Endodermal cell (in vitro differentiated cells): ENCODE results near the gene RPS2. TPM values are rescaled to one million over a fixed set of nuclear protein-coding genes. Genes with fewer than 3 reads are reported as not detected.

Experiments used
- DNase-seq: peaks from one replicate; pipeline ENCODE4 v3.0.0-alpha.2; 2017
- H3K27ac ChIP-seq: 2 replicates; pipeline ENCODE4 v1.5.1; 2013; ENCODE audit warnings: mild to moderate bottlenecking, low read depth, low read length, moderate library complexity
- H3K27me3 ChIP-seq: 2 replicates; pipeline ENCODE4 v1.6.1; 2013; ENCODE audit warnings: mild to moderate bottlenecking, low read length, moderate library complexity; ENCODE audit not compliant: insufficient read depth, control insufficient read depth, poor library complexity, severe bottlenecking
- H3K36me3 ChIP-seq: 2 replicates; pipeline ENCODE4 v1.7.0; 2013; ENCODE audit warnings: mild to moderate bottlenecking, low read length, moderate library complexity; ENCODE audit not compliant: control insufficient read depth, insufficient read depth
- H3K4me1 ChIP-seq: one replicate; pipeline ENCODE4 v1.7.0; 2013; ENCODE audit warnings: low read length; ENCODE audit not compliant: control insufficient read depth, insufficient read depth
- H3K4me3 ChIP-seq: 2 replicates; pipeline ENCODE4 v1.5.1; 2013; ENCODE audit warnings: mild to moderate bottlenecking, low read length, moderate library complexity
- H3K9ac ChIP-seq: 2 replicates; pipeline ENCODE4 v1.6.1; 2013; ENCODE audit warnings: mild to moderate bottlenecking, low read length, moderate library complexity; ENCODE audit not compliant: poor library complexity, severe bottlenecking; ENCODE audit errors: extremely low read depth
- H3K9me3 ChIP-seq: 2 replicates; pipeline ENCODE4 v1.6.1; 2013; ENCODE audit warnings: mild to moderate bottlenecking, low read length, moderate library complexity; ENCODE audit not compliant: control insufficient read depth
- H3K27ac Mint-ChIP-seq: 2 replicates; pipeline ENCODE4 v1.8.0; 2020; ENCODE audit warnings: mixed read lengths
- H3K27me3 Mint-ChIP-seq: 2 replicates; pipeline ENCODE4 v1.8.0; 2021; ENCODE audit warnings: mild to moderate bottlenecking, mixed read lengths; ENCODE audit not compliant: insufficient read depth
- H3K36me3 Mint-ChIP-seq: 2 replicates; pipeline ENCODE4 v1.8.0; 2020; ENCODE audit warnings: low read depth, mixed read lengths
- H3K4me1 Mint-ChIP-seq: 2 replicates; pipeline ENCODE4 v1.8.0; 2020; ENCODE audit warnings: mixed read lengths
- H3K4me3 Mint-ChIP-seq: 2 replicates; pipeline ENCODE4 v1.8.0; 2020; ENCODE audit warnings: mild to moderate bottlenecking, moderate library complexity, mixed read lengths
- H3K9me3 Mint-ChIP-seq: 2 replicates; pipeline ENCODE4 v1.8.0; 2020; ENCODE audit warnings: mild to moderate bottlenecking, mixed read lengths
- CTCF ChIP-seq: fragments of 200-600 bp; sonication (generic); conservative IDR thresholded peaks from 2 replicates; pipeline ENCODE4 v1.5.0; 2021; ENCODE audit warnings: antibody characterized with exemption, mild to moderate bottlenecking
- WGBS, 2 experiments: methylation state at CpG; one replicate each; pipeline versions ENCODE4 v1.1.5 to v1.1.7; 2013; ENCODE audit warnings: missing lambda C conversion rate in 2 of 2, mixed read lengths in 1 of 2; ENCODE audit not compliant: insufficient coverage in 1 of 2, insufficient read length in 1 of 2; 5-methylcytosine and 5-hydroxymethylcytosine counted together
- total RNA-seq, 2 donors: library from RNA; stranded (reverse); fragmentation: NEBNext Ultra II Directional in 1 of 2; extraction: Animal tissue kit (Norgen Biotek cat#: 25700) in 1 of 2; gene quantifications; 2 replicates in 1 of 2; 3 replicates in 1 of 2; pipeline ENCODE4 v1.2.1, GENCODE V29; 2021

The RPS2 gene
- total RNA-seq, 2 donors from 2014 or later = 3,064 to 3,492 TPM

GRCh38 chr16:1977875-1978268 is 13.2 kb upstream of the RPS2 start:
- no peak for DNase-seq
- H3K9me3 Mint-ChIP-seq = no peaks in the 10 kb centered on the region
- peaks cover 43% of the 10 kb centered on the region for H3K27me3 ChIP-seq
- peaks cover 24% of the 10 kb centered on the region for H3K36me3 ChIP-seq
- WGBS, 2 experiments = 94 to 96% methylated on average over 12 to 18 of the region's 18 CpGs
- no peak overlapping the region for H3K27ac Mint-ChIP-seq
- H3K27ac ChIP-seq = no peak overlapping the region
- no peak for TF ChIP-seq CTCF
- no peaks in the 10 kb centered on the region for H3K4me1 ChIP-seq
- H3K9me3 ChIP-seq = no peaks in the 10 kb centered on the region
- peaks cover 36% of the 10 kb centered on the region for H3K27me3 Mint-ChIP-seq
- H3K4me1 Mint-ChIP-seq = peaks cover 2% of the 10 kb centered on the region
- peaks cover 13% of the 10 kb centered on the region for H3K36me3 Mint-ChIP-seq
- no peak overlapping the region for H3K4me3 ChIP-seq
- H3K4me3 Mint-ChIP-seq = no peak overlapping the region
- H3K9ac ChIP-seq = no peak overlapping the region

GRCh38 chr16:1976951-1977874 is 12.6 kb upstream of the RPS2 start:
- Histone ChIP-seq H3K4me1 (no peaks in the 10 kb centered on the region), H3K9me3 (no peaks in the 10 kb centered on the region), H3K27me3 (peaks cover 36% of the 10 kb centered on the region), H3K9ac (no peak overlapping the region), H3K4me3 (no peak overlapping the region), H3K27ac (no peak overlapping the region), H3K36me3 (peaks cover 24% of the 10 kb centered on the region)
- Mint-ChIP-seq H3K27me3 (peaks cover 30% of the 10 kb centered on the region), H3K4me3 (no peak overlapping the region), H3K27ac (no peak overlapping the region), H3K9me3 (no peaks in the 10 kb centered on the region), H3K36me3 (peaks cover 13% of the 10 kb centered on the region), H3K4me1 (peaks cover 5% of the 10 kb centered on the region)
- TF ChIP-seq CTCF = no peak
- DNase-seq = no peak
- 94 to 96% methylated on average over 22 to 33 of the region's 33 CpGs for WGBS, 2 experiments

- WGBS, 2 experiments = 94 to 100% methylated on average over 2 to 8 of the region's 8 CpGs
- Mint-ChIP-seq H3K27ac (no peak overlapping the region), H3K4me3 (no peak overlapping the region)
Measured at GRCh38 chr16:1976216-1976520, 11.5 kb upstream of the RPS2 start.

More at GRCh38 chr16:1976216-1976520, 11.5 kb upstream of the RPS2 start:
- H3K9ac ChIP-seq = no peak overlapping the region
- no peaks in the 10 kb centered on the region for H3K9me3 ChIP-seq
- no peaks in the 10 kb centered on the region for H3K9me3 Mint-ChIP-seq
- peaks cover 26% of the 10 kb centered on the region for H3K27me3 ChIP-seq
- no peak overlapping the region for H3K4me3 ChIP-seq
- peaks cover 13% of the 10 kb centered on the region for H3K36me3 Mint-ChIP-seq
- no peak for DNase-seq
- no peak for TF ChIP-seq CTCF
- H3K27ac ChIP-seq = no peak overlapping the region
- peaks cover 19% of the 10 kb centered on the region for H3K27me3 Mint-ChIP-seq
- no peaks in the 10 kb centered on the region for H3K4me1 ChIP-seq
- peaks cover 24% of the 10 kb centered on the region for H3K36me3 ChIP-seq
- peaks cover 8% of the 10 kb centered on the region for H3K4me1 Mint-ChIP-seq
